Adipose tissue (tissue), 3 donors: Measurements from ENCODE around the gene CPA5. TPM values are rescaled to one million over a fixed set of nuclear protein-coding genes. Genes with fewer than 3 reads are reported as not detected.
A peak's percentile ranks its signal among the peaks of the same experiment; 100 is the strongest.

ENCODE experiments used
- H3K27ac ChIP-seq: one replicate; pipeline ENCODE4 v1.5.1; 2013; ENCODE audit warnings: low read depth, low read length
- WGBS, 3 donors: extraction: QIAGEN DNeasy Blood & Tissue Kit; methylation state at CpG; one replicate each; pipeline ENCODE4 v1.1.7; 2013; 5-methylcytosine and 5-hydroxymethylcytosine counted together
- polyA plus RNA-seq, 3 donors: library from polyadenylated mRNA; stranded (reverse); fragments of 200-250 nt; gene quantifications; one replicate each; pipeline ENCODE4 v1.2.3, GENCODE V29; 2013
- donor health status: healthy with polysubstance abuse.
- donor health status: Bipolar disorder and iron deficiency.
- donor health status: healthy.

CPA5 gene
- polyA plus RNA-seq, 3 donors: 0.04 to 0.20 TPM; not detected in 1

DNA sequence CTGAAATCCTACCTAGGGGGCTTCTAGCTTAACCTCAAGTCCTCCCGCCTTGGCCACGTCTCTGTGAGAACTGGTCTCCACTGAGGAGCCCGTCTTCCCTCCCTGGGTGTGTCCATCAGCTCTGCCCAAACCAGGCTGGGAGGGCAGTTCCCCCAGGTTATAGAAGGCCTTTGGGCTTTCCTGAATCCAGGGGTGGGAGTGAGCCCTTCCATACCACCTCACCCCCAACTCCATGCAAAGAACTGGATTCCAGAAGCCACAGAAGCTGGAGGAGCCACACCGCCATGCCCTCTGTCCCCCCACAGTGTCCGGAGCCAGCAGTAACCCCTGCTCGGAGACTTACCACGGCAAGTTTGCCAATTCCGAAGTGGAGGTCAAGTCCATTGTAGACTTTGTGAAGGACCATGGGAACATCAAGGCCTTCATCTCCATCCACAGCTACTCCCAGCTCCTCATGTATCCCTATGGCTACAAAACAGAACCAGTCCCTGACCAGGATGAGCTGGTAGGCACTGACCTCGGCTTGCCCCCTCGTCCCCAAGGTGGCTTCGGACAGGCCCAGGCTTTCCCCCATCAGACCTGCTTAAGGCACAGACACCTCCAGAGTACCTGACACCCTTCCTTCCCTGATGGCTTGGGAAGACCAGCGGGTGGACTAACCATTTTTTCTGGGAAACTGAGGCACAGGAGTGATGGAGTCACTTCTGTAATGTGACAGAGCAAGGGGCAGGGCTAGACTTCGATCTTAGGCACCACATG lies 40.4 kb downstream of the CPA5 start:
- H3K27ac ChIP-seq: no peak overlapping the region
- WGBS, 3 donors: 47 to 95% (median 95%) methylated on average over 13 of the region's 13 CpGs

DNA sequence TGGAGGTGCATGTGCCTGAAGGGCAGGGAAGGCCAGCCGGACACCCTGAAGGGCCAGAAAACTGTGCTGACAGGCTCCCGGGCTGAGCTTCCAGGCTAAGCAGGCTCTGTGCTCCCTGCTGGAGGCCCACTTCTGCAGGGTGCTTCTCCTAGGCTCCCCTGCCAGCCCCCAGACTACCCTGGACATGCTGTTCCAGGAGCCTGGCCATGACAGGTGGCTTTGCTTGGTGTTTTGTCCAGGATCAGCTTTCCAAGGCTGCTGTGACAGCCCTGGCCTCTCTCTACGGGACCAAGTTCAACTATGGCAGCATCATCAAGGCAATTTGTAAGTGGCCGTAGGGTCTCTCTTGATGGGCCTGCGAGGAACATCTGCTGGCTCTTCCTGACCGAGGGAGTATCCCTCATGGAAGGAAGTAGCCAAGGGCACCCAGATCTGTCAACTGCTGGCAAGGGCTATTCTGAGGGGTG lies 41.0 kb downstream of the CPA5 start:
- H3K27ac ChIP-seq: no peak overlapping the region
- 45 to 89% (median 86%) methylated on average over 6 of the region's 6 CpGs for WGBS, 3 donors

DNA sequence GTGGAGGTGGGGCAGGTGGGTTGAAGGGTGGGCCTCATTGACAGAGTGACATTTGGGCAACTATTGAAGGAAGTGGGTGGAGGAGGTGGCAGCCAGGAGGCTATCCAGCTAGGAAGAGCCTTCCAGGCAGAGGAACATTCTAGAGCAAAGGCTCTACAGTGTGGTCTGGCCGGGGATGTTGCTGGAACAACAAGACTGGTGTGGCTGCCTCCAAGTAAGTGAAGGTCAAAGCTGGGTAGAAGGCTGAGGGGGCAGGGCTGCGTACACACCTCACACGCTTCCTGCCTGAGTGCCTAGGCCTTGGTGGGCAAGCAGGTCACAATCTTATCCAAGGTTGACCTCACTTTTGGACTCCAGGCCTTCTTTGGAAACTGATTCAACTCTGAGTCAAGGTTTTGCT lies 42.3 kb downstream of the CPA5 start:
- no peak overlapping the region for H3K27ac ChIP-seq
- 40 to 92% (median 84%) methylated on average over 3 of the region's 3 CpGs for WGBS, 3 donors

DNA sequence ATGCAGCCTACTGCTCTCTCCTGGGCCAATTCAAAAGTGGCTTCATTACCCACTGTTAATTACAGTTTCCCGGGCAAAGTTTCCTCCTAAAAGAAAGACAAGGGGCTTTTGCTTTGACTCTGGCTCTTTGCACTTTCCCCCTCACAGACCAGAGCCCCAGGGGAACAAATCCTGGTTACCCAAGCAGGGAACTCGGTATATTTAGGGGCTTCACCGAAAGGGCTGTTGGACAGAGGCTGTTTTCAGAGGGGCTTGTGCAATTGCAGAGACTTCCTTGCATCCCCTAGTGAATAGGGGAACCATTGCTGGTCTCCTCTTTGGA lies 42.7 kb downstream of the CPA5 start:
- WGBS, 3 donors: 42 to 55% (median 46%) methylated on average over 3 of the region's 3 CpGs
- H3K27ac ChIP-seq: no peak overlapping the region

DNA sequence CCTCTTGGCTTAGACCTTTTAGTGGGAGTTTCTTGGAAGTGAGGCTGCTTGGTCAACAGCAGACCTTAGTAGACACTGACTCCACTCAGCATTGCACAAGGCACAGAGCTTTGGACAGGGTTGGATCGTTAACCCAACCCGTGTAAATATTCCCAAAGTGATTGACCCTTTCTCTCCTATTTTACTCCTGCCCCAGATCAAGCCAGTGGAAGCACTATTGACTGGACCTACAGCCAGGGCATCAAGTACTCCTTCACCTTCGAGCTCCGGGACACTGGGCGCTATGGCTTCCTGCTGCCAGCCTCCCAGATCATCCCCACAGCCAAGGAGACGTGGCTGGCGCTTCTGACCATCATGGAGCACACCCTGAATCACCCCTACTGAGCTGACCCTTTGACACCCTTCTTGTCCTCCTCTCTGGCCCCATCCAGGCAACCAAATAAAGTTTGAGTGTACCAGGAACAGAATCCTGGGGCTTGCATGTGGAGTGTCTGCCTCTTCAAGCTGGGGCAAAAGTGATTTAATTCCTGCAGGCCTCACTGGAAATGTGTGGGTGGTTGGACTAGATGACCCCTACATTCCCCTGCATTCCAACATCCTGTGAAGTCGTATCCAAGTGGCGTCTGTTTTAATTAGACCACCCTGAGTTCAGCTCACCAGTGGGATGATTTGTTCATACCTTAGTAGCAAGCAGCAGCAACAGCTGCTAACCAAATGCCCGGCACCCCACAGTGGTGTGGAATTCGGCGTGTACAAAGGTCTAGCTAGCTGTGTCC lies 43.2 kb downstream of the CPA5 start:
- WGBS, 3 donors: 38 to 79% (median 67%) methylated on average over 12 of the region's 12 CpGs
- no peak overlapping the region for H3K27ac ChIP-seq

DNA sequence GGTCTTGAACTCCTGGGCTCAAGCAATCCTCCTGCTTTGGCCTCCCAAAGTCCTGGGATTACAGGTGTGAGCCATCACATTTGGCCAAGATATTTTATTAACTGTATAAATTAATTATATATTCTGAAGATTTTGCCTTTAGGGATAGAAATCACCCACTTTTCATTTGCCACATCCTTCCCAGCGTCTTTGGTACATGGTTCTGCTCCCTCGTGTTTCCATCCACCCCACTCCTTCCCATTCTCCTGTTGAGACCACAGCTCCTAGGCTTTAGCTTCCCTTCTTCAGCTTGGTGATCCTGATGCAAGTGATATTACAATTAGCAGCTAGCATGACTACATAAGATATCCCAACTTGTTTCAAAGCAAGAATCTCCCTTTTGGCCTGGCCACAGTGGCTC lies 44.1 kb downstream of the CPA5 start:
- no peak overlapping the region for H3K27ac ChIP-seq
- WGBS, 3 donors: 46 to 98% (median 80%) methylated on average over 2 of the region's 2 CpGs

DNA sequence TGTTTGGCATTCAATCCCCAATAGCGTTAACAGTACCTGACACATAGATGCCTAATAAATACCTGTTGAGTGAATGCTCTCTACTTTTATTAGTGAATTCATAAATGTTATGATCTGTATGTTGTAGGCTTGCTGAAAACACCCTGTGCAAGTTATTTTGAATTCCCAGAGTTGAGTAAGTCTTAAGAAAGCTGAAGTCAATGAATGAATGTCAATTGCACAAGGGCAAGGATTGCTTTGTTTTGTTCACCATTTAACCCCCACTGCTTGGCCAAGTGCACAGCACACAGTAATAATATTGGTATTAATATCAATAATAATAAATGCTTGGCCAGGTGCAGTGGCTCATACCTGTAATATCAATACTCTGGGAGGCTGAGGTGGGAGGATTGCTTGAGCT lies 45.9 kb downstream of the CPA5 start:
- WGBS, 3 donors: 40 to 90% (median 83%) methylated on average over 1 of the region's 1 CpG
- no peak overlapping the region for H3K27ac ChIP-seq

DNA sequence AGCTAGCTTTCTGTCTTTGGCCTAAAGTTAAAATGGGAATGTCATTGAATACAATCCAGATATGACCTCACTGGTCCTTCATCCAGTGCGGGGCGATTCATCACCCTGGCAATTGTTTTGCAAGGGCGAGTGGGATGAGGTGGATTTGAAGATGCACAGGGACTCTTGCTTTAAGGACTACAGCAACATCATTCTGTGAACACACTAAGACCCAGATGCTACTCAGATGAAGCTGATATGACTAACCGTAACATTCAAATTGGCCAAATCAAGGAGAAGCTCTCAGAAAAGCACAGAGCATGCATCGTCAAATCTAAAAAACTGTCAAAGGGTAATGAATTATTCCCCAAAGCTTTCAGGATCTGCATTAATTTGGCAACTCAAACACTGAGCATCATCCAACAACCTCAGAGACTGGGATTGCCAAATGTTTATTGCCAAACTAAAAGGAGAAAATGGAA lies 48.5 kb downstream of the CPA5 start:
- 57 to 64% (median 57%) methylated on average over 5 of the region's 5 CpGs for WGBS, 3 donors
- H3K27ac ChIP-seq: no peak overlapping the region

DNA sequence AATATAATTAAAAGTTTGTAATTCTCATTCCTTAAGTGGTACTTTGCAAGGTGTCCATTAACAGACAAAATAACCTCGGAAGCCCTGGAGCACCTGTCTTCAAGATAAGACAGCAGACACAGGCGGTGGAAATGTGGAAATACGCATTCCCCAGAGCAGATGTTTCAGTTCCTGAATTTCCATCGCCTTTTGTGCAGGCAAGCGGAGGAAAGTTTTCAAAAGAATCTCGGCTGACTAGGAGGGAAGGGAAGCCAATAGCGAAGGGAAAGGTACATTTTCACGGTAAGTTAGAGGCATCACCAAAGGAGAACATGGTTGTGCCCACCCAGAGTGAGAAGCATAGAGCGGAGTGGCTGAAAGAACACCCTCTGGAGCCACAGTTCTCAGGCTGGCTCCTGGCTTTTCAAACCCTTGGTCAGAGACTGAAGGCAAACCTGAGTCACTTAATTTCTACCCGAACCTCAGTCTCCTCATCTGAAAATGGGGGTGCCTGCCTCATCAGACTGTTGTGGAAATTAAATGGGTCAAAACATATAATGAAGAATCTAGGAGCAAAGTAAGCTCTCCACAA lies 49.3 kb downstream of the CPA5 start:
- WGBS, 3 donors: 52 to 79% (median 61%) methylated on average over 10 of the region's 10 CpGs
- peak overlapping the region; percentile 43 for H3K27ac ChIP-seq

DNA sequence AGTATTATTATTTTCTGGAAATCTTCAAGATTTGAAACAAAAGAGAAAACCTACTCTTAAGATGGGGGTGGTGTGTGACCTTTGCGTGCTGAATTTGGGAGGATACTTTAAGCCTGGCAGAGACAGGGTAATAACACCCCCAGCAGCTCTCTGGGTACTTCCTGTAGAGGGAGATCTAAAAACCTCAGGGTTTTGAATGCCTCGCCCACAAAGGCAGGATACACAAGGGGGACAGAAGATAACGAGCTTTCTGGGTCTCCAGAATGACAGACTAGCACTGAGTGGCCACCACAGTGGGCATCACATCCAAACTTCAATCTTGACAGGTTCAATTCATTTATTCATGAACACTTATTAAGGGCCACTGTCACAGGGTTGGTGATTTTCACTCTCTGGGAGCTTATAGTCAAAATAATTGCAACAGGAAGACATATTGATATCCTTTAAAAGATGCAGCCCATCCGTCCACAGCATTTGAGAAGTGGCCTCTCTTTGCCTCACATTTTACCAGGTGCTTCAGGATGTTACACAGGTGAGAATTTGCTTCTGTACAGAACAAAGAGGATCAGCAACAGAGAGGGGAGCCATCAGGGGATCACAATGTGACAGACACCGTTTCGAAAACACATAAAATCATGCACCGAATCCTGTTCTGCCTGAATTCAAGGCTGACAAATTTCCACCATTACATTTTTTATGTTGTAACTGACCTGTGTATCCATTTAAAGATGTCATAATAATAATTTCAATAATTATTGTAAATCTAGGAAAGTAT lies 50.0 kb downstream of the CPA5 start:
- 64 to 85% (median 72%) methylated on average over 7 of the region's 7 CpGs for WGBS, 3 donors
- no peak overlapping the region for H3K27ac ChIP-seq

DNA sequence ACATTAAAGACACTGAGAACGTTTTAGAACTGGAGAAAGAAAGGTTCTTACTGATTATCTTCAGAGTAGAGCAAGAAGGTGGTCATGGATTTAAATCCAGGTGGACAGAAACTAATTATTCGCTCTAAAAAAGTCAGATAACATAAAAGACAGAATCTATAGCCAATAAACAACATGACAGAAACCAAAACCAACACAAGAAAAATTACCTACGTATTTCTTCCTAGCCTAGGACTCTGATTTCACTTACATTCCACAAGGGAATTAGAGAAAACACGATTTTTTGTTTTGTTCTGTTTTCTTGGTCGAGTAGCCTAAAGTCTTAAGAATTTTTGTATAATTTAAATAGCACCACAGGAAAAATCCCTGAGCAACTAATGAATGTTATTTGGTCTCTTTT lies 50.8 kb downstream of the CPA5 start:
- H3K27ac ChIP-seq: no peak overlapping the region
- 57 to 83% (median 64%) methylated on average over 5 of the region's 5 CpGs for WGBS, 3 donors

DNA sequence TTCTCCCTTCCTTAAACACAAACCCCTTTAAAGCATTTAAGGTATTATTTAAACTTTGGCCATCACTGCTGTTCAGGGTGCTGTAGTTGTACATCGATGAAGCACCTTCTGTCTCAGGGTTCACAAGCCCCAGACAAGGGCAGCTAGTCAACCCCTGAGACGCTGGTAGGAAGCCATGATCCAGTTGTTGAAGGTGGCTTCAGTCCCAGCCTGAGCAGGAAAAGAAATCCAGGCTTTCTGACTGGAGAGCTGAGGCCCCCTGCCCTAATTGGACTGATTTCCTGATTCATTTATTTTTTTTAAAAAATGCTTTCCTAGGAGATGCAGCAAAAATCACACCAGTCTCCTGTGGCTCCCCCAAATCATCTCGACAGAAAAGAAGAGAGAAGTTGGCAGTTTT lies 51.5 kb downstream of the CPA5 start:
- H3K27ac ChIP-seq: no peak overlapping the region
- 37 to 72% (median 57%) methylated on average over 3 of the region's 3 CpGs for WGBS, 3 donors

DNA sequence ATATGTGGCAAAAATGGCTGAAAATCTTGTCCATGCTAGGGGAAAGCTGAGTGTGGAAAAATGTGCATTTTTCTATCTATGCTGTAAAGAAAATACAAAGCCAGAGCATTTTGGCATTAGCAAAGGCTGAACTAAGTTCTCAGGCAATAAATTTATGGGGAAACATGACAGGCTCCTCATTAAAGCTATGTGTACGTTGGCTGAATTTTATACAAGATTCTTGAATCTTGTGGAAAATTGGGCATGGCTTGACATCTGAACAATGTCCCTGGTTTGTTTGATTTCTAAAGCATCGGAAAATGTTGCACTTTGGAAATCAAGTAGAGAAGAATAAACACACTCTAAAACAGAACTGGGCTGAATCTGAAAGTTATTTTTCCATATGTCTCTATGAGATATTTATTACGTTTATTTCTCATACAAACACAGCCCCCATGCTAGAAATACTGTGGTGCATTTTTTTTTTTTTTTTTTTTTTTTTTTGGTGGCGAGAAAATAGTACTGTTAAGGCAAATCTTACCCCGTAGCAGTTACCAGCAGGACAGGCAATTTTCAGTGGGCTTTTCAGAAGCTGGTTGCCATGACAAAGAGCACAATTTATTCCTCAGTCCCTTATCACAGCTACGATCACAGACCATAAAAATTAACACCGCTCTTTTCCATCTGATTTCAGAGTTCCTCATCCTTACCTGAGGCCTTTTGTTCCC lies 52.6 kb downstream of the CPA5 start:
- H3K27ac ChIP-seq: no peak overlapping the region
- WGBS, 3 donors: 71 to 86% (median 74%) methylated on average over 7 of the region's 7 CpGs

DNA sequence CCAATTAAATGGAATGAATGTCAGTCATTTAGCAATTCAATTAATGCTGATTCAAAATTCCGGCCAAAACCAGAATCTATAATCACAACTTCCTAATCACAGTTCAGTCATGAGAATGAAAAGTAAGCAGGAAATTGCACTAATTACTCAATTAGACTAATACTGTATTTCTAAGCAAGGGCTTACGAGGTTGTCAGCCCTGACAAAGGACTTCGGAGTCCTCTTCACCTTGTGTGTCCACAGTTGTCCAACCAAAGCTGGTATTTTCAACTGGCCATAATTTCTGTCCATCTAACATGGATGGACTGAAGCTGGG lies 53.1 kb downstream of the CPA5 start:
- H3K27ac ChIP-seq: no peak overlapping the region
- 58 to 89% (median 62%) methylated on average over 3 of the region's 3 CpGs for WGBS, 3 donors

DNA sequence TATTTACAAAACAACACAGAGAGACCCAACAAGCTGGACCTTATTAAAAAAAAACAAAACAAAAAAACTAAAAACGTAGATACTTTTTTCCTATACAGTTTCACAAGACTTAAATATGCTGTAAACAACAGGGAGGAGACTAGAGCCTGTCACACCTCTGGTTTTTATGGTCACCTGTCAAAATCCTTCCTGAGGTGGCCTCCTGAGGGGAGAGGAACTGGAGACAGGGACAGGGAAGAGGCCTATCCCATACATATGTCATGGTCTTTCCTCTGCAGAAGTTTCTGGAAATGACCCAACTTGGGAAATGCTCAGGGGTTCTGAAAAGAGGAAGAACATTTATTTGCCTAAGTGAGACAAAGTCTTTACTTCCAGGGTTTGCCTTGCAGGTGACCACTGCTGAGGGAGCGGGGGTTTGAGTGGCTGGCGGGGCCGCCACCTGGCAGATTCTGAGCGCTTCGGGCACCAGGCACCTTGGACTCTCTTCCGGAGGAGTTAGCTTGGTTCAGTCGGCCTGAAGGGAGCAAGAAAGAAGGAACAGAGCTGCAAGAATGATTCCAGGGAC lies 54.0 kb downstream of the CPA5 start:
- WGBS, 3 donors: 56 to 92% (median 65%) methylated on average over 8 of the region's 8 CpGs
- H3K27ac ChIP-seq: no peak overlapping the region

DNA sequence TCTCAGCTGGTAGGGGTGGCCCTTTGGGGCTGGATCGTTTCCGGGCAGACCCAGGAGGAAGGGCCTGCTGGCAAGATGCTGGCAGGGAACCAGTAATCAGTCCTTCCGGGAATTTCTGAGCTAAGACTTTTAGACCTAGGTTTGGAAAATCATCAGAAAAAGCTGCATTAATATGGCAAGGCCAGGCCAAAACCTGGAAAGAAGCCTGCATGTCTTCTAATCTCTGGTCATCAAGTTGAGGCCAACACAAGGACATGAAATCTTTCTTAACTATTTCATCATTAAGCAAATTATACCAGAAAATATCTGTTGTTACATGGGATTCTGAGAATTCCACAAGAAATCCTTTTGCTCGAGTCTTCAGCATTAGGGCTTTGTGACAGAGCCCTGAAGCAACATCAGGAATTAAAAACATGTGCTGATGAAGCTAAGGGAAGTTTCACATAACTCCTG lies 55.5 kb downstream of the CPA5 start:
- no peak overlapping the region for H3K27ac ChIP-seq
- WGBS, 3 donors: 53 to 72% (median 61%) methylated on average over 4 of the region's 4 CpGs

DNA sequence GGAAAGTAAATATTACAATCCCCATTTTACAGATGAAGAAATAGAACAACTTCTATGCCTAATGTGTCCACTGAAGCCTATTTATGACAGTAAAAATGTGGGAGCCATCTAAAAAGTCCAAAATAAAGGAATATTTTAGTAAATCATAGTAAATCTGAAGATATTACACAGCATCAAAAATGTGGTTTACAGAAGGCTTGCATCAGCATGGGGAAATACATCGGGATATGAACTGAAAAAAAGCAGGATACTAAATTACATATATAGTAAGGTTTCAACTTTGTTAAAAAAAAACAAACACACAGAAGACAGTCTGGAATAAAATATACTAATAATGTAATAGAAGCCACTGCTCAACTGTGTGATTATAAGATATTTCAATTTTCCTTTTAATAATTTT lies 56.5 kb downstream of the CPA5 start:
- H3K27ac ChIP-seq: no peak overlapping the region
- 56 to 89% (median 59%) methylated on average over 1 of the region's 1 CpG for WGBS, 3 donors

DNA sequence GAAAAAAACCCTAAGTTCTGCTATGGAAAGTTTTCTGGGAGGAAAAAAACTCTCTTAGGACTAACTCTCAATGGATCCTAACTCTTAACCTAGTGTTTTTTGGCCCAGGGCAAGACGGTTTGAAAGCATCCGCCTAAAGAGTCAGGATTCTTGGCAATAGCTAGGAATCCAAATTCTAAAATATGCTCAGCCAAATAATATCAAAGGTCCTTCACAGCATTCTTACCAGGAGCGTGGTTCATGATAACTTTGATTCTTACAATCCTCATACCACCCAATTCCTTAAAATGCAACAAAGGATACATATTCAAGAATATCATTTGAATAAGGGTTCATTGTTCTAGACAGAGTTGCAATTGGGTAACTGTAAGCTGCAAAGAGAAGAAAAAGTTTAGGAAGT lies 57.0 kb downstream of the CPA5 start:
- H3K27ac ChIP-seq: no peak overlapping the region
- 53 to 77% (median 65%) methylated on average over 3 of the region's 3 CpGs for WGBS, 3 donors
